ENCODE data around the gene APBA3.

The APBA3 gene

GRCh38 chr19:3719868-3720267 lies 41.6 kb downstream of the APBA3 start:
- no peak for DNase-seq

GRCh38 chr19:3716147-3716668 lies 45.3 kb downstream of the APBA3 start:
- no peak for DNase-seq

DNA sequence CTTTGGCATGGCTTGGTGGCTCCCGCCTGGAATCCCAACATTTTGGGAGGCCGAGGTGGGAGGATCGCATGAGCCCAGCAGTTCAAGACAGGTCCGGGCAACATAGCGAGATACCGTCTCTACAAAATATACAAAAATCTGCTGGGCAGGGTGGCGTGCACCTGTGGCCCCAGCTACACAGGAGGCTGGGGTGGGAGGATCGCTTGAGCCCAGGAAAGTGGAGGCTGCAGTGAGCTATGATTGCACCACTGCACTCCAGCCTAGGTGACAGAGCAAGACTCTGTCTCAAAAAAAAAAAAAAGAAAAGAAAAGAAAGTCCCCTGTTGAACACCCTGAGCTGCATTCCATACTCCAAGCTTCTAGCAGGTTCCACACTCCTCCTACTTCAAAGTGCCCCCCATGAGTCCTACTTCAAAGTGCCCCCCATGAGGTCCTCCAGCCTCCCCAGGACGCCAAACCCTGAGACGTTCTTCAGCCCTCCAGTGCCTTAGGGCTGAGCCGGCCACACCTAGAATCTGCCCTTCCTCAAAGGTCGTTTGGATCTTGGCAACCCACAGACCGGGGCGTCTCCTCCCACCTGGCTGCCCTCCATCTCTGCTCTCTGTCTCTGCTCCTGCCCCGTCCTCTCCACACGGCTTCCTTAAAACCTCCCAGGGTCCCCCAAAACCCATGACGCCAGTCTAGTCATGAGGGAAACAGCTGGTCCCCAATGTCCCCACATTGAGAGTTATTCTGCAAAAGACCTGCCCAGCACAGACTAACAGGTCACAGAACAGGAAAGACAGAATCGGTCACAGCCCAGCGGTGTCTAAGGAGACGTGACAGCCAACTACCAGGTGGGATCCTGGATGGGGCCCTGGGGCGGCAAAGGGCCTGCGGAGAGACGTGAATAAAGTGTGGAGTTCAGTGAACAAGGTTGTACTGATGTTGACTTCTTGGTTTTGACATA lies 48.6 kb downstream of the APBA3 start:
- no peak for DNase-seq

DNA sequence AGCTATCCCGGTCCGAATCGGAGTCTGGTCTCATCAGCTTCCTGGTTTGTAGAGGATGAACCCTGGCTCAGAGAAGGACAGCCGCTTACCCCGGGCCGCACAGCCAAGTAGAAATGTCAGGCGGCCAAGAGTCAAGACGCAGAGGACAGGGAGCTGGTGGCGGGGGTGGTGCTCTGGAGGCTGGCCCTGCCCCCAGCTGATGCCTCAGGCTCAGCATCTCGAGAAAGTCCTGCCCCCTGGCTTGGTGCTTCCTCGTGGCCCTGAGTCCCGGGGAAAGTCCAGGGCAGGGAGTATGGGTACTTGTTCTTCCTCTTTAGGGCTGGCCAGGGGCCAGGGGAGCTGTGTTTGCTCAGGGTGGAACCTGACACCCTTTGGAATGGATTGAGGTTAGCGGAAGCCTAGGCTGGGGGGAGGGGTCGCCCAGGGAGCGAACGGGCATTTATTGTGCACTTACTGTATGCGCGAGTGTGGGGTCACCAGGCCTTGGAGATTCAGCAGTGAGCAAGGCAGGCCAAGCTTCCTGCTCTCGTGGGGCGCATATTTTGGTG lies 51.2 kb downstream of the APBA3 start:
- DNase-seq = peak; percentile 98

- DNase-seq = peak; percentile 40
These were observed 53.1 kb downstream of the APBA3 start, which contains the start of gene TJP3 for GRCh38 chr19:3708207-3708931. TJP3 (plus strand) TSS chr19:3708384; CDS start chr19:3728433, 20,049 bp downstream.

DNA sequence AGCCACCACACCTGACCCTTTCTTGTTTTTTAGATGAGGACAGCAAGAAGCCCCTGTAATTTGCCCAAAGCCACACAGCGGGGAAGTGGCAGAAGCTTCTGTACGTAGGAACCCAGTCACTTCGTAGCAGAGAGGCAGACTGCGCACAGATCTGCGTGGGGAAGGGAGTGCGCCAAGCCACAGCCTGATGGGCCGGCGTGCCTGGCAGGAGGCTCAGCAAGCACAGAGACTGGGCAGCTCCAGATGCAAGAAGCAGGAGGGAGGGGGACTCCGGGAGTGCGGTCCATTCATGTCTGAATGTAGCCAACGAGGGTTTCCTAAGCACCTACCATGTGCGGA lies 53.7 kb downstream of the APBA3 start:
- no peak for DNase-seq

DNA sequence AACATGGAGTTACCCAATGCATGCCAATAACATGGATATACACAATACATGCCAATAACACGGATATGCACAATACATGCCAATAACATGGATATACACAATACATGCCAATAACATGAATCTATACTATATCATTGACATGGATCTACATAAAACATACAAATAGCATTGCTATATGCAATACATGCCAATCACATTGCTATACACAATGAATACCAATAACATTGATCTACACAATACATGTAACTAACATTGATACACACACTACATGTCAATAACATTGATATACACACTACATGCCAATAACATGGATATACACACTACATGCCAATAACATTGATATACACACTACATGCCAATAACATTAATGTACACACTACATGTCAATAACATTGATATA lies 60.3 kb downstream of the APBA3 start:
- DNase-seq = no peak

All from NCI-H2029 (cell line).